ENCODE results near the gene LIPJ. TPM values are rescaled to one million over a fixed set of nuclear protein-coding genes. Genes with fewer than 3 reads are reported as not detected.
A peak's percentile ranks its signal among the peaks of the same experiment; 100 is the strongest.

LIPJ gene
- total and polyA plus RNA-seq, 10 of the 15 experiments (the other 5 are each of a cell fraction or from before 2014, with no cell fraction given), result 0.03 to 0.23 (median 0.08) TPM; not detected in 5

GRCh38 chr10:88598055-88598454, 11.5 kb downstream of the LIPJ start:
- Histone ChIP-seq H3K27ac (ENCODE audit: control insufficient read depth, insufficient read depth) (peak overlapping the region; percentile 53; the same call in 1 of the 2 replicates), H2AFZ (ENCODE audit: control insufficient read depth, low read depth, low read length) (peak overlapping the region; percentile 70), H3K36me3 (ENCODE audit: control insufficient read depth in 2 of 2, insufficient read depth in 2 of 2, low read length in 1 of 2) (no peaks in the 10 kb centered on the region), H3K4me1 (ENCODE audit: control insufficient read depth, insufficient read depth, low read length) (peaks cover 10% of the 10 kb centered on the region), H3K79me2 (ENCODE audit: control insufficient read depth, insufficient read depth, low read length) (no peaks in the 10 kb centered on the region), H3K4me3 (no peak overlapping the region), H3K9me3 (replicated peaks; ENCODE audit: control insufficient read depth, insufficient read depth, low read length) (no peaks in the 10 kb centered on the region), H3K9ac (ENCODE audit: control insufficient read depth, insufficient read depth, low read length) (no peak overlapping the region), H3K27me3 (replicated peaks in 1 of 2; ENCODE audit: control insufficient read depth in 2 of 2, insufficient read depth in 2 of 2, low read length in 1 of 2) (no peaks in the 10 kb centered on the region), H4K20me1 (ENCODE audit: control insufficient read depth, insufficient read depth) (no peaks in the 10 kb centered on the region), H3K4me2 (ENCODE audit: control insufficient read depth, insufficient read depth) (peak overlapping the region; percentile 11)
- in situ Hi-C loops (cut with MboI) (no loop called here), intact Hi-C loops (cut with micrococcal nuclease; ENCODE audit: unreplicated experiment) (no loop called here)
- 6% methylated on average over 1 of the region's 1 CpG for WGBS (ENCODE audit: insufficient coverage, insufficient replicate concordance, low lambda C conversion rate, missing lambda C conversion rate)
- ChIA-PET RAD21 (ENCODE audit: unreplicated experiment) (interaction anchor here (1.5 kb wide), 1 partner anchor 15 kb away, joined by 4 read pairs; the partner anchor contains the start of gene RNLS), POLR2A (interaction anchor here (1.7 kb wide), 1 partner anchor 15 kb away, joined by 5 read pairs; the partner anchor contains the start of gene RNLS), SMC1A (ENCODE audit: uncharacterized antibody, unreplicated experiment) (interaction anchor here (0.6 to 2.7 kb wide), 3 partner anchors 10 to 1698 kb away, joined by 3 to 14 read pairs (median 10); partner anchors contain the start of gene RNLS), CTCF (interaction anchor here (1.7 to 4.4 kb wide), 2 partner anchors 11 to 16 kb away, joined by 3 to 20 read pairs; partner anchors contain the start of gene RNLS)
- FAIRE-seq (peak; percentile 89), ATAC-seq (peak; percentile 98), DNase-seq (ENCODE audit: low read depth, low spot score) (peak; percentile 67)
- BruUV-seq (replicated peaks), result no TSS peak
- TF ChIP-seq KDM1A (IDR thresholded peaks at IDR 0.05; ENCODE audit: borderline replicate concordance), result no peak
- no peak for TF ChIP-seq ZBTB11 (CRISPR knock-in tag; IDR thresholded peaks at IDR 0.05)
- no peak for TF ChIP-seq POLR2A (IDR thresholded peaks at IDR 0.05; ENCODE audit: low read depth, low read length)
- no peak for TF ChIP-seq USF2 (IDR thresholded peaks at IDR 0.05; ENCODE audit: borderline replicate concordance, low read depth, low read length)
- TF ChIP-seq ZNF687 (IDR thresholded peaks at IDR 0.05), result no peak
- TF ChIP-seq PRDM15 (CRISPR knock-in tag; IDR thresholded peaks at IDR 0.05), result no peak
- TF ChIP-seq WRNIP1 (IDR thresholded peaks at IDR 0.05; ENCODE audit: borderline replicate concordance, low read depth, low read length), result no peak
- TF ChIP-seq HDGF (IDR thresholded peaks at IDR 0.05), result no peak
- TF ChIP-seq ASH2L (IDR thresholded peaks at IDR 0.05; ENCODE audit: borderline replicate concordance, low read depth), result no peak
- no peak for TF ChIP-seq BRCA1 (IDR thresholded peaks at IDR 0.05; ENCODE audit: low read depth, low read length)
- TF ChIP-seq NR2C1 (IDR thresholded peaks at IDR 0.05), result no peak
